Kidney epithelial cell (primary cell): ENCODE results near the gene PGAM2. TPM values are rescaled to one million over a fixed set of nuclear protein-coding genes. Genes with fewer than 3 reads are reported as not detected.

Experiments used
- DNase-seq: peaks from one replicate; pipeline ENCODE4 v3.0.0-alpha.2; 2010; ENCODE audit warnings: low read depth
- H3K27me3 ChIP-seq: 2 replicates; pipeline ENCODE4 v1.6.0; 2011; ENCODE audit warnings: low read length; ENCODE audit not compliant: control insufficient read depth, insufficient read depth
- H3K36me3 ChIP-seq: 2 replicates; pipeline ENCODE4 v1.5.1; 2011; ENCODE audit warnings: low read length; ENCODE audit not compliant: control insufficient read depth, insufficient read depth
- H3K4me3 ChIP-seq: 2 replicates; pipeline ENCODE4 v1.5.1; 2011; ENCODE audit warnings: low read depth, mild to moderate bottlenecking, control low read depth, low read length
- CTCF ChIP-seq: IDR thresholded peaks from 2 replicates; pipeline ENCODE4 v1.5.1; 2011; ENCODE audit warnings: mild to moderate bottlenecking, moderate library complexity, low read length, control low read depth, inconsistent platforms; ENCODE audit not compliant: insufficient read depth, poor library complexity, severe bottlenecking
- total RNA-seq: library from RNA; depleted of rRNA; stranded (reverse); fragments of >200 nt; gene quantifications from 2 replicates; pipeline ENCODE4 v1.2.3, GENCODE V29; 2015

PGAM2 gene
- total RNA-seq, 1 donor from 2014 or later: not detected

- no peak for DNase-seq
- no peaks in the 10 kb centered on the region for H3K36me3 ChIP-seq
- H3K4me3 ChIP-seq: no peak overlapping the region
- peaks cover 30% of the 10 kb centered on the region for H3K27me3 ChIP-seq
- no peak for TF ChIP-seq CTCF
Observed at GRCh38 chr7:44062180-44062902, 3.0 kb downstream of the PGAM2 start.

- DNase-seq: no peak
- H3K4me3 ChIP-seq: no peak overlapping the region
- no peak for TF ChIP-seq CTCF
- H3K27me3 ChIP-seq: peaks cover 30% of the 10 kb centered on the region
- no peaks in the 10 kb centered on the region for H3K36me3 ChIP-seq
Observed at GRCh38 chr7:44061645-44062179, 3.7 kb downstream of the PGAM2 start.

GRCh38 chr7:44060948-44061644, 4.3 kb downstream of the PGAM2 start:
- TF ChIP-seq CTCF: no peak
- peaks cover 2% of the 10 kb centered on the region for H3K36me3 ChIP-seq

GRCh38 chr7:44060091-44060947, 5.0 kb downstream of the PGAM2 start:
- Histone ChIP-seq H3K36me3 (peaks cover 2% of the 10 kb centered on the region), H3K27me3 (peaks cover 17% of the 10 kb centered on the region), H3K4me3 (no peak overlapping the region)
- no peak for DNase-seq
- TF ChIP-seq CTCF: no peak

More at GRCh38 chr7:44060948-44061644, 4.3 kb downstream of the PGAM2 start:
- peaks cover 25% of the 10 kb centered on the region for H3K27me3 ChIP-seq
- H3K4me3 ChIP-seq: no peak overlapping the region
- no peak for DNase-seq

GRCh38 chr7:44059219-44060090, 5.9 kb downstream of the PGAM2 start:
- H3K36me3 ChIP-seq: peaks cover 2% of the 10 kb centered on the region
- no peak overlapping the region for H3K4me3 ChIP-seq
- no peak for DNase-seq
- peaks cover 9% of the 10 kb centered on the region for H3K27me3 ChIP-seq
- TF ChIP-seq CTCF: no peak
